Activated naive CD8-positive, alpha-beta T cell treated with anti-CD3 and anti-CD28 coated beads, Interleukin-2, amount 10 ng/mL, durations not matched to agents 7 days and 5 days (primary cell): Measurements from ENCODE around the gene NAGPA. TPM values are rescaled to one million over a fixed set of nuclear protein-coding genes. Genes with fewer than 3 reads are reported as not detected.
"Not testable (repeated sequence)": the region's sequence is repeated elsewhere in the genome, so short reads cannot be mapped to it uniquely, and the experiment has no call there.

ENCODE experiments used
- ATAC-seq: fragments of 150-1000 bp; cut with Tn5 transposase; one replicate; pipeline ENCODE4 v1.10.0; 2021; ENCODE audit warnings: low read depth, moderate library complexity
- POLR2A ChIA-PET: fragments of 350-600 bp; sonication (Branson Sonifier 250); formaldehyde crosslinking; loops from one replicate; lab custom pipeline; 2021; ENCODE audit warnings: antibody characterized with exemption; lab: Charles Lee
- DNase-seq: peaks from one replicate; pipeline ENCODE4 v3.0.0; 2021
- H3K27ac Mint-ChIP-seq: one replicate; pipeline ENCODE4 v1.8.0; 2022; ENCODE audit warnings: mild to moderate bottlenecking, mixed read lengths
- H3K27me3 Mint-ChIP-seq: one replicate; pipeline ENCODE4 v1.8.0; 2022; ENCODE audit warnings: mild to moderate bottlenecking, moderate library complexity, mixed read lengths
- H3K36me3 Mint-ChIP-seq: one replicate; pipeline ENCODE4 v1.8.0; 2021; ENCODE audit warnings: mild to moderate bottlenecking, mixed read lengths
- H3K4me1 Mint-ChIP-seq: one replicate; pipeline ENCODE4 v1.8.0; 2021; ENCODE audit warnings: mixed read lengths
- H3K4me3 Mint-ChIP-seq: one replicate; pipeline ENCODE4 v1.8.0; 2022; ENCODE audit warnings: mild to moderate bottlenecking, moderate library complexity, mixed read lengths
- H3K9me3 Mint-ChIP-seq: one replicate; pipeline ENCODE4 v1.8.0; 2021; ENCODE audit warnings: mixed read lengths
- total RNA-seq, 2 experiments: library from RNA; stranded (reverse); gene quantifications; one replicate each; pipeline ENCODE4 v1.2.3, GENCODE V29; 2021

The NAGPA gene, protein sequence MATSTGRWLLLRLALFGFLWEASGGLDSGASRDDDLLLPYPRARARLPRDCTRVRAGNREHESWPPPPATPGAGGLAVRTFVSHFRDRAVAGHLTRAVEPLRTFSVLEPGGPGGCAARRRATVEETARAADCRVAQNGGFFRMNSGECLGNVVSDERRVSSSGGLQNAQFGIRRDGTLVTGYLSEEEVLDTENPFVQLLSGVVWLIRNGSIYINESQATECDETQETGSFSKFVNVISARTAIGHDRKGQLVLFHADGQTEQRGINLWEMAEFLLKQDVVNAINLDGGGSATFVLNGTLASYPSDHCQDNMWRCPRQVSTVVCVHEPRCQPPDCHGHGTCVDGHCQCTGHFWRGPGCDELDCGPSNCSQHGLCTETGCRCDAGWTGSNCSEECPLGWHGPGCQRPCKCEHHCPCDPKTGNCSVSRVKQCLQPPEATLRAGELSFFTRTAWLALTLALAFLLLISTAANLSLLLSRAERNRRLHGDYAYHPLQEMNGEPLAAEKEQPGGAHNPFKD
- 10 to 100 TPM; 18.2 to 19.9 TPM for total RNA-seq

DNA sequence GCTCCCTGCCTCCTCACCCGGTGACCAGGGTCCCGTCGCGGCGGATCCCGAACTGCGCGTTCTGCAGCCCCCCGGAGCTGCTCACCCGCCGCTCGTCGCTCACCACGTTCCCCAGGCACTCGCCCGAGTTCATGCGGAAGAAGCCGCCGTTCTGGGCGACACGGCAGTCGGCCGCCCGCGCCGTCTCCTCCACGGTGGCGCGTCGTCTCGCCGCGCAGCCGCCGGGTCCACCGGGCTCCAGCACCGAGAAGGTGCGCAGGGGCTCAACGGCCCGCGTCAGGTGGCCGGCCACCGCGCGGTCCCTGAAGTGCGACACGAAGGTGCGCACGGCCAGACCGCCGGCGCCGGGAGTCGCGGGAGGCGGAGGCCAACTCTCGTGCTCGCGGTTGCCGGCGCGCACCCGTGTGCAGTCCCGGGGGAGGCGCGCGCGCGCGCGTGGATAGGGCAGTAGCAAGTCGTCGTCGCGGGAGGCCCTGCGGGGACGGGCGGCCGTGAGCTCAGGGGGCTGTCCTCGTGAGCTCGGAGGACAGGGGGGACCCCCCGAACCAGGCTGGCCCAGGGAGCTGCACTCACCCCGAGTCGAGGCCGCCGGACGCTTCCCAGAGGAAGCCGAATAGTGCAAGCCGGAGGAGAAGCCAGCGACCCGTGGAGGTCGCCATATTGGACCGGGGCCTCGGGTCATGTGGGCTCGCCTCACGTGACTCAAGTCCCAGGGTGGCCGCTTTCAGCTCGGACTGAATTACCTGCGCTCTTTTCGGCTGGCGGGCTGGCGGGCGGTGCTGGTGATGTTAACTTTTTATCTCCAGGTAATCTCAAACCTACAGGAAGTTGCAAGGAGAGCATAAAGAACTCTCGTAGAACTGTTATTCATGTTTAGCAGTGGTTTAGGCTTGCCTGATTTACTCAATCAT lies at the start of gene NAGPA:
Gene NAGPA, minus strand, starts transcription at position 680 of the 911 bp plus-strand sequence. Its CDS starts 21 bp downstream, at position 659.
- no peaks in the 10 kb centered on the region for H3K9me3 Mint-ChIP-seq
- H3K27me3 Mint-ChIP-seq: no peaks in the 10 kb centered on the region
- peak within 1 kb of the TSS; percentile 83 for H3K4me3 Mint-ChIP-seq
- H3K36me3 Mint-ChIP-seq: no peaks in the 10 kb centered on the region
- ATAC-seq (peak; percentile 90), DNase-seq (peak; percentile 87)
- POLR2A ChIA-PET: interaction anchor here (0.5 to 1.9 kb wide), 6 partner anchors 28 to 780 kb away, joined by 3 to 9 read pairs (median 5); partner anchors contain the start of gene ALG1
- peaks cover 10% of the 10 kb centered on the region for H3K4me1 Mint-ChIP-seq
- peak within 1 kb of the TSS; percentile 76 for H3K27ac Mint-ChIP-seq

DNA sequence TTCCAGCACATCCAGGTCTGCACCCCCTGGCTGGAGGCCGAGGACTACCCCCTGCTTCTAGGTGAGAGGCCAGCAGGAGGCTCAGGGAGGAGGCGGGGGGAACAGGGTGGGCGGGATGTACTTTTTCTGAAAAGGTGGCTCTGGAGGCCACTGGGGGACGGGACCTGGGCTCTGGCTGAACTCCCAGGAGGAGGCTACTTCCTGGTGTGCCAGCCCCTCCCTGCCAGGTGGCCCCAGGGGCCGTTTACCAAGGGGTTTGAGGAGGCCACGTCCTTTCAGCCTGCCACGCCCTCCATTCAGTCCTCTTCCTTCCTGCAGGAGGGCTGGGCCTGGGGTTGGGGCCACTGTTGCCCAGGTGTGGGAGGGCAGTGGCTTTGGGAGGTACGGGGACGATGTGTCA lies 47.3 kb upstream of the NAGPA start:
- ATAC-seq, DNase-seq, H3K27ac Mint-ChIP-seq, H3K4me3 Mint-ChIP-seq, H3K27me3 Mint-ChIP-seq, H3K9me3 Mint-ChIP-seq, POLR2A ChIA-PET, H3K4me1 Mint-ChIP-seq, H3K36me3 Mint-ChIP-seq: not testable (repeated sequence)

DNA sequence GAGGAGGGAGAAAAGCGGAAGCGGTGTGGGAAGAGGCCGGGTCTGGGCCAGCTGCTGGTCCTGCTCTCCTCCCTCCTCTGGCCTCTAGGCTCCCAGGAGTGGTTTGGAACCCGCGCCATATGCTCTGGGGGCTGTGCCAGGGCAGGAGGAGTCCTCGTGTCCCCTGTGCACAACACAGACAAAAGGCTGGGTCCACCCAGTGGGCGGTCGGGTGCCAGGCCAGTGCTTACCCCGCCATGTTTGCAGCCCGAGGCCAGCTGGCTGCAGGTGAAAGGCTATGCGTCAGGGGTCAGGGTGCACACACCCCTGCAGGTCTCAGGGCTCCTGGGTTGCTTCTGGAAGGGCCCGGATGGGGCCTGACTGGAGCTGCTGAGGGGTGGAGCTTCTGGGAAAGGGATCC lies 46.7 kb upstream of the NAGPA start:
- H3K27ac Mint-ChIP-seq, H3K4me3 Mint-ChIP-seq, H3K9me3 Mint-ChIP-seq, DNase-seq, ATAC-seq, H3K4me1 Mint-ChIP-seq, POLR2A ChIA-PET, H3K27me3 Mint-ChIP-seq, H3K36me3 Mint-ChIP-seq: not testable (repeated sequence)

DNA sequence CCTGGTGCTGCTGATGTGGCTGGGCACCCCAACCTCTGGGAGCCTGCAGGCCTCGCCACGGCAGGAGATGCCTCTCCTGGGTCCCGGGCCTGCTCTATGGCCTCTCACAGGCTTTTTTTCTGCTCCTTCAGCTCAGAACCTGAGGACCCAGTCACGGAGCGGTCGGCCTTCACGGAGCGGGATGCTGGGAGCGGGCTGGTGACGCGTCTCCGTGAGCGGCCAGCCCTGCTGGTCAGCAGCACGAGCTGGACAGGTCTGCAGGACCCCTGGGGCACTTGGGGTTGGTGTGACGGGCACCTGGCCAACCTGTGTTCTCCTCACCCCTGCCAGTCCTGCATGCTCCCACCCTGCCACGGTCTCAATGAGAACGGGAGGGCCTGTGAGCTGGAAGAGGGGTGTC lies 44.9 kb upstream of the NAGPA start:
- ATAC-seq (no peak), DNase-seq (no peak)
- H3K4me3 Mint-ChIP-seq: no peak overlapping the region
- H3K36me3 Mint-ChIP-seq: peaks cover 8% of the 10 kb centered on the region
- H3K27ac Mint-ChIP-seq: no peak overlapping the region
- H3K4me1 Mint-ChIP-seq: no peaks in the 10 kb centered on the region
- no peaks in the 10 kb centered on the region for H3K9me3 Mint-ChIP-seq
- no peaks in the 10 kb centered on the region for H3K27me3 Mint-ChIP-seq
- POLR2A ChIA-PET: no interaction called here

DNA sequence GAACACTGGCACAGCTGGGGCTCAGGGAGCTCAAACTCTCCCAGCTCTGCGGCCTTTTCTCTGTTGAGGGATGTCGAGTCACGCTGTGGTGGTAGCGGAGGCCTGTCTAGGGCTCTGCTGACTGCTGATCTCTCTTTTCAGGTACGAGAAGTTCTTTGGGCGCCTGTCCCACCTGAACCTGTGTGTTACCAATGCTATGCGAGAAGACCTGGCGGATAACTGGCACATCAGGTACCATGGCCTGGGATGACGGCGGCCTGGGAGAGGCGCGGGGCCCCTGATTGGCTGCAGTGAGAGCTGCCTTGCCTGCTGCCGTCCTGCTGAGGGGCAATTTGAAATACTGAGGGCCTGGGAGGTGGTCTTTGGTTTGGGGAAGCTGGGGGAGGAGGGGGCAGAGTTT lies 43.6 kb upstream of the NAGPA start:
- Mint-ChIP-seq H3K9me3 (no peaks in the 10 kb centered on the region), H3K36me3 (peaks cover 8% of the 10 kb centered on the region), H3K4me1 (peaks cover 7% of the 10 kb centered on the region), H3K27ac (no peak overlapping the region), H3K27me3 (no peaks in the 10 kb centered on the region), H3K4me3 (no peak overlapping the region)
- DNase-seq (no peak), ATAC-seq (no peak)
- POLR2A ChIA-PET: interaction anchor here (0.7 kb wide), 1 partner anchor 309 kb away, joined by 3 read pairs; no protein-coding TSS in a partner anchor

DNA sequence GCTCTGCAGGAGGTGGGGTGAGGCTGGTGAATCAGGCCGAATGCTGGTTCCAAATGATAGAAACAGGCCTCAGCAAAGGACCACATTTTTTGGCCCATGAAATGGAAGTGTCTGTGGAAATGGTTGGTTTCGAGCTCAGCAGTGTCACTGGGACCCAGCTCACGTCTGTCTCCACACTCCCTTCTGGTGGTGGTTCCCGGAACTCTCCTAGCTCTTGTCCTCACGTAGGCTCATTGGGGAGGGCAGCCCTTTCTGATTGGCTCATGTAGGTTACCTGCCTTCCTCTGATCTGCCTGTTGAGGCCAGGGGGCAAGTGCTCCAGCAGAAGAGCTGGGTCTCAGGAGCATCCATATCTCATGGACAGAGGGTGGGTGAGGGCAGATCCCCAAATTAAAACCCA lies 41.9 kb upstream of the NAGPA start:
- peaks cover 11% of the 10 kb centered on the region for H3K4me1 Mint-ChIP-seq
- no peak for ATAC-seq
- H3K27me3 Mint-ChIP-seq: no peaks in the 10 kb centered on the region
- H3K27ac Mint-ChIP-seq: no peak overlapping the region
- no peaks in the 10 kb centered on the region for H3K9me3 Mint-ChIP-seq
- H3K4me3 Mint-ChIP-seq: no peak overlapping the region
- POLR2A ChIA-PET: no interaction called here
- peaks cover 8% of the 10 kb centered on the region for H3K36me3 Mint-ChIP-seq
- no peak for DNase-seq

DNA sequence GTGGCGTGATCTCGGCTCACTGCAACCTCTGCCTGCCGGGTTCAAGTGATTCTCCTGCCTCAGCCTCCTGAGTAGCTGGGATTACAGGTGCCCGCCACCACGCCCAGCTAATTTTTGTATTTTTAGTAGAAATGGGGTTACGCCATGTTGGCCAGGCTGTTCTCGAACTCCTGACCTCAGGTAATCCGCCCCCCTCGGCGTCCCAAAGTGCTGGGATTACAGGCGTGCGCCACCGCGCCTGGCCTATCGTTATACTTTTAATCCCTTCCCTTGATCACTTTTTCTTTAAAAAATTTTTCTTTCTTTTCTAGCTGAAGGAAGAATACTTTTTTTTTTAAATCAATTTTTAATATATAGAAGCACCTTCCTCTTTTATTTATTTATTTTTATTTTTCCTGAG lies 40.0 kb upstream of the NAGPA start:
- H3K4me3 Mint-ChIP-seq, H3K9me3 Mint-ChIP-seq, H3K27ac Mint-ChIP-seq, H3K36me3 Mint-ChIP-seq, POLR2A ChIA-PET, H3K27me3 Mint-ChIP-seq, DNase-seq, ATAC-seq: not testable (repeated sequence)
- peaks cover 11% of the 10 kb centered on the region for H3K4me1 Mint-ChIP-seq

DNA sequence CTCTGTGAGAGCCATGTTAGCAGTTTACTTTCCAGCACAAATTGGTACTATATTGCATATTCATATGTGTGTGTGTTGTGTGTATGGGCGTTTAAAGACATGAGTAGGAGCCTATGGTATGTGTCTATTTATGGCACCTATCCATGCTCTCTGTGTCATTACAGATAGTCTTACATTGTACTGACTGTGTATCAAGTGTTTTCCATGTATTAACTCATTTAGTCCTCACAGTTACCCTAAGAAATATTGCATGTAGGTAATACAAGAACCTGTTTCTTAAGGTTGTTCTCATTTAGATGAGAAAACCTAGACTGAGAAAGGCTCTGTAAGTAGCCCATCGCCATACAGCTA lies 39.5 kb upstream of the NAGPA start:
- Mint-ChIP-seq H3K27ac (peak overlapping the region; percentile 63), H3K36me3 (peaks cover 8% of the 10 kb centered on the region), H3K27me3 (no peaks in the 10 kb centered on the region), H3K4me1 (peaks cover 11% of the 10 kb centered on the region), H3K9me3 (no peaks in the 10 kb centered on the region), H3K4me3 (peak overlapping the region; percentile 95)
- ATAC-seq (no peak), DNase-seq (no peak)
- POLR2A ChIA-PET: no interaction called here

DNA sequence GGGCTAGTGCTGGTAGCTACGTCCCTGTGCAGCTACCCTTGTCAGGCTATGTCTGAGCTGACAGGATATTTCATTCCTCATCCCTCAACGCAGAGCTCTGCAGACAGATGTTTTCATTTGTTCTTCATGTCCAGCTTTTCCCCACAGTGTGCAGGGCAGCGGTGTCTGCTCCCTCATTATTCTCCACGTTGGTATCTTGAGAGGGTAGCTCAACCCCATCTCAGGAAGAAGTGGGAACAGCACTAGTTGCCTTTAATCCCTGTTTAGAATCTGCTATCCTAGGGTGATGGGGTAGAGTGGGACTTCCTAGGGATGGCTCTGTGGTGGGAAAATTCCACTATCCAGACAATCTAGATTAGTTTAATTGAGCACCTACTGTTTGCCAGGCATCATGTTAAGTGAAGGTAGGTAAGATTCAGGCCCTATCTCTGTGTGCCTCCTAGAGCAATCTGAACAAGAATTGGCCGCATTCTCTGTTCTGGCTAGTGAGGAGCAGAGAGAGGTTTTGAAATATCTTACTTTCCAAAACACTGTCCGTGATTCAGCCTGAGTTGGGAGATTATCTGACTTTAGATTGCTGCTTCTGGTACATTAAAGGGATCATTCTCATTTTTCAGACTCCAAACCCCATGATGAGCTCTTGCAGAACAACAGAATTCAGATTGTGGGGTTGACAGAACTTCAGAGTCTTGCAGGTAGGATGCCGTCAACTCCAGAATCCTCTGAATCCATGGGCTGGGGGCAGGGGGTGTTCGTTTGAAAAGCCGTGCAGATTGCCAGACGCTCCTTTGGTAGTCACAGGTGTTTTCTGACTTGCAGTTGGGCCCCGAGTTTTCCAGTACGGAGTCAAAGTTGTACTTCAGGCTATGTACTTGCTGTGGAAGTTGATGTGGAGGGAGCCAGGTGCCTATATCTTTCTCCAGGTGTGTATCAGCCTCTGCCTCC lies 38.9 kb upstream of the NAGPA start:
- Mint-ChIP-seq H3K4me3 (peak overlapping the region; percentile 95), H3K9me3 (no peaks in the 10 kb centered on the region), H3K4me1 (peaks cover 11% of the 10 kb centered on the region), H3K27ac (peak overlapping the region; percentile 92), H3K27me3 (no peaks in the 10 kb centered on the region), H3K36me3 (peaks cover 8% of the 10 kb centered on the region)
- no peak for DNase-seq
- POLR2A ChIA-PET: interaction anchor here (0.6 to 1.7 kb wide), 5 partner anchors 11 to 333 kb away, joined by 3 to 8 read pairs (median 5); partner anchors contain the start of gene NAGPA
- no peak for ATAC-seq

DNA sequence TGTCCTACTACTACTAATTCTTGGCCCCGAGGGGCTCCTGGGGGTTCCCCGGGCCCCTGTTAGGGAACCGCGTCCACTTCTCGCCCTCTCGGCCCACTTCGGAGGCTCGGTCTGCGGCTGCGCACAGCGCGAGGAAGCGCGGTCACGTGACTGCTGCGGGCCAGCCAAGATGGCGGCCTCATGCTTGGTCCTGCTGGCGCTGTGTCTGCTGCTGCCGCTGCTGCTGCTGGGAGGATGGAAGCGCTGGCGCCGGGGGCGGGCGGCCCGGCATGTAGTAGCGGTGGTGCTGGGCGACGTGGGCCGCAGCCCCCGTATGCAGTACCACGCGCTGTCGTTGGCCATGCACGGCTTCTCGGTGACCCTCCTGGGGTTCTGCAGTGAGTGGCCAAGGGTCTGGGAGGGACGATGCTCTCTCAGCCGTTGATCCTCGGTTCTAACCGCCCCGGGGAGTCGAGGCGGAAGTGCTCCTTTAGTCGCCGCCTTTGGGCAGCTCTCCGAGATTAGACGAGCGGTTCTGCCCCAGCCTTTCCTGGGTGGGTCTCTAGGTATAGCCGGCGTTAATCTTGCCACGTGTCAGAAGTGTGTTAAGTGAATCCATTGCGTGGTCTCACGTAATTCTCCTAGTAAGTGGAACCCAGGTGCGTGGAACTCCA lies 38.1 kb upstream of the NAGPA start, which contains the start of gene ALG1:
Gene ALG1, plus strand, starts transcription at position 163 of the 653 bp plus-strand sequence. Its CDS starts 7 bp downstream, at position 170.
- Mint-ChIP-seq H3K27ac (peak within 1 kb of the TSS; percentile 92), H3K36me3 (peaks cover 8% of the 10 kb centered on the region), H3K9me3 (no peaks in the 10 kb centered on the region), H3K4me1 (peaks cover 11% of the 10 kb centered on the region), H3K27me3 (peaks cover 2% of the 10 kb centered on the region), H3K4me3 (peak within 1 kb of the TSS; percentile 95)
- DNase-seq: peak; percentile 92
- peak; percentile 91 for ATAC-seq
- POLR2A ChIA-PET: interaction anchor here (0.6 to 1.7 kb wide), 6 partner anchors 12 to 498 kb away, joined by 3 to 8 read pairs (median 4); partner anchors contain the start of gene NAGPA

DNA sequence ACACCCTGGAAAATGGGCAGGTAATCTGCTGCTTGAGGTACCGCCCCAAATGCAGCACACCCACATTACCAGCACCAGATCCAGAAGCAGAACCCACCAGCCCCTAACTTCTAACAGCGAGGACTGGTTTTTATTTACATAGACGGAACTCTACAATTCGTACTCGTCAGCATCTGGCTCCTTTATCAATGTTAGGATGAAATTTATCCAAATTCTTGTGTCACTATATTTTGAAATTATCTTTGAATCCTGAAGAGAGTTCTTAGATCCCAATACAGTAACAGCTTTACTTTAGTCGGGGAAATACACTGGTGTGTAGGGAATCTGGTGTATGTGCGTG lies 37.6 kb upstream of the NAGPA start:
- peaks cover 11% of the 10 kb centered on the region for H3K4me1 Mint-ChIP-seq
- no peaks in the 10 kb centered on the region for H3K9me3 Mint-ChIP-seq
- peaks cover 2% of the 10 kb centered on the region for H3K27me3 Mint-ChIP-seq
- peak overlapping the region; percentile 92 for H3K27ac Mint-ChIP-seq
- DNase-seq: no peak
- peaks cover 8% of the 10 kb centered on the region for H3K36me3 Mint-ChIP-seq
- POLR2A ChIA-PET: interaction anchor here (0.6 to 1.7 kb wide), 3 partner anchors 37 to 498 kb away, joined by 3 to 6 read pairs (median 5); partner anchors contain the start of gene NAGPA
- H3K4me3 Mint-ChIP-seq: peak overlapping the region; percentile 95
- no peak for ATAC-seq
